Tibial nerve (tissue), 4 donors: ENCODE results near the gene FAM221B.

Source experiments
- CTCF ChIP-seq, 5 experiments: fragments of 200-600 bp in 3 of 5; fragments of 450-650 bp in 2 of 5; sonication (generic) in 3 of 5; IDR thresholded peaks; one replicate each; pipeline ENCODE4 v1.5.1; 2016 to 2019; ENCODE audit warnings: antibody characterized with exemption in 5 of 5, mild to moderate bottlenecking in 3 of 5, moderate library complexity in 2 of 5
- EP300 ChIP-seq, 2 donors: sonication (generic); formaldehyde crosslinking; IDR thresholded peaks; one replicate each; pipeline ENCODE4 v1.6.1; 2017; ENCODE audit warnings: antibody characterized with exemption in 2 of 2, mild to moderate bottlenecking in 1 of 2
- POLR2A ChIP-seq, 2 donors: fragments of 450-650 bp; IDR thresholded peaks; one replicate each; pipeline ENCODE4 v1.6.1; 2017; ENCODE audit warnings: antibody characterized with exemption in 2 of 2, mild to moderate bottlenecking in 2 of 2, moderate library complexity in 2 of 2

DNA sequence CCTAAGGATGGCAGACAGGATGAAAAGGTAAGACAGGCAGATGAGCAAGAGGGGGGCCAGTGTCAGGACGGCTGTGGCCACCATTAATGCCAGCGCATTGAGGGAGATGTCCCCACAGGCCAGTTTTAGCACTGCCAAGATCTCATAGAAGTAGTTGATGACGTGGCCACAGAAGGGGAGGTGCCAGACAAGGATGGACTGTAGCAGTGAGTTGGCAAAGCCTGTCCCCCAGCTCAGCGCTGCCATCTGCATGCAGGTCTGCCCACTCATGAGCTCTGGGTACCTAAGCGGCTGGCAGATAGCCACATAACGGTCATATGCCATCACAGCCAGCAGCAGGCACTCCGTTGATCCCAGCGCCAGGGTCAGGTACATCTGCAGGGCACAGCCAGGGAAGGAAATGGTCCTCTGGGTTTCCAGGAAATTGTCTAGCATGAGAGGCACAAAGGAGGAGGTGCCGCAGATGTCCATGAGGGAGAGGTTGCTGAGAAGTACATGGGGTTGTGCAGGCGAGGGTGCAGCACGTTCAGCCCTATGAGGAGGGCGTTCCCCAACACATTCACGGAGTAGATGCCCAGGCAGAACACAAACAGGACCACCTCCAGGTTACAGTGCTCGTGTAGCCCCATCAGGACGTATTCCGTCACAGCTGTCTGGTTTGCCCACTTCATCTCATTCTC lies 30.9 kb upstream of the FAM221B start:
- no peak for TF ChIP-seq POLR2A (IDR thresholded peaks at IDR 0.05)
- TF ChIP-seq CTCF (IDR thresholded peaks at IDR 0.05): no peak
- no peak for TF ChIP-seq EP300 (IDR thresholded peaks at IDR 0.05)
